Activated CD8-positive, alpha-beta T cell treated with anti-CD3 and anti-CD28 coated beads for 36 hours (primary cell): Measurements from ENCODE around the gene STK17A. TPM values are rescaled to one million over a fixed set of nuclear protein-coding genes. Genes with fewer than 3 reads are reported as not detected.
"Not testable (repeated sequence)": the region's sequence is repeated elsewhere in the genome, so short reads cannot be mapped to it uniquely, and the experiment has no call there.

Experiments used
- ATAC-seq: fragments of 200-7000 bp; cut with Tn5 transposase; one replicate; pipeline ENCODE4 v1.10.0; 2021; ENCODE audit warnings: mild to moderate bottlenecking, moderate library complexity
- CTCF ChIA-PET: fragments of 350-600 bp; sonication (Branson Sonifier 250); formaldehyde crosslinking; loops from one replicate; lab custom pipeline; 2021; ENCODE audit warnings: antibody characterized with exemption; lab: Charles Lee
- POLR2A ChIA-PET: fragments of 350-600 bp; sonication (Branson Sonifier 250); formaldehyde crosslinking; loops from one replicate; lab custom pipeline; 2021; ENCODE audit warnings: antibody characterized with exemption; lab: Charles Lee
- DNase-seq: peaks from one replicate; pipeline ENCODE4 v3.0.0-alpha.2; 2020
- H3K27ac Mint-ChIP-seq: one replicate; pipeline ENCODE4 v1.8.0; 2021; ENCODE audit warnings: mild to moderate bottlenecking, mixed read lengths
- H3K27me3 Mint-ChIP-seq: one replicate; pipeline ENCODE4 v1.8.0; 2021; ENCODE audit warnings: mixed read lengths
- H3K36me3 Mint-ChIP-seq: one replicate; pipeline ENCODE4 v1.8.0; 2021; ENCODE audit warnings: low read depth, mixed read lengths
- H3K4me1 Mint-ChIP-seq: one replicate; pipeline ENCODE4 v1.8.0; 2021; ENCODE audit warnings: low read depth, mixed read lengths
- H3K4me3 Mint-ChIP-seq: one replicate; pipeline ENCODE4 v1.8.0; 2021; ENCODE audit warnings: mild to moderate bottlenecking, moderate library complexity, mixed read lengths
- H3K9me3 Mint-ChIP-seq: one replicate; pipeline ENCODE4 v1.8.0; 2021; ENCODE audit warnings: mixed read lengths
- CTCF ChIP-seq: fragments of 200-600 bp; IDR thresholded peaks from one replicate; pipeline ENCODE4 v1.8.0; 2022; ENCODE audit warnings: antibody characterized with exemption, mild to moderate bottlenecking
- intact Hi-C: fragments of 100-400 bp; cut with micrococcal nuclease; formaldehyde crosslinking; loops from one replicate; pipeline ENCODE4 v1.10.0; 2022
- total RNA-seq, 2 experiments: library from RNA; stranded (reverse); gene quantifications; one replicate each; pipeline ENCODE4 v1.2.3, GENCODE V29; 2021

Gene STK17A
- total RNA-seq, 2 experiments from 2014 or later: 42.4 to 46.1 TPM

- ATAC-seq: peak; percentile 19
- TF ChIP-seq CTCF: no peak
- peak; percentile 77 for DNase-seq
- Mint-ChIP-seq H3K36me3 (peaks cover 8% of the 10 kb centered on the region), H3K27me3 (peaks cover 2% of the 10 kb centered on the region), H3K9me3 (no peaks in the 10 kb centered on the region), H3K4me1 (peaks cover 19% of the 10 kb centered on the region), H3K27ac (peak overlapping the region; percentile 93), H3K4me3 (peak overlapping the region; percentile 93)
- ChIA-PET CTCF (interaction anchor here (0.6 to 12.9 kb wide), 63 partner anchors 7 to 655 kb away, joined by 3 to 452 read pairs (median 9); partner anchors contain the start of genes BLVRA, COA1 and MRPS24), POLR2A (interaction anchor here (0.7 to 8.0 kb wide), 23 partner anchors 8 to 261 kb away, joined by 3 to 159 read pairs (median 5); partner anchors contain the start of gene COA1)
- intact Hi-C loops: loop anchor here (2.0 to 5.0 kb wide), 2 partner anchors 139 to 251 kb away; no protein-coding TSS in a partner anchor
Observed at GRCh38 chr7:43583424-43584194, 701 bp downstream of the STK17A start.

- TF ChIP-seq CTCF: no peak
- no peak for ATAC-seq
Observed at GRCh38 chr7:43584195-43584586, 1.3 kb downstream of the STK17A start.

DNA sequence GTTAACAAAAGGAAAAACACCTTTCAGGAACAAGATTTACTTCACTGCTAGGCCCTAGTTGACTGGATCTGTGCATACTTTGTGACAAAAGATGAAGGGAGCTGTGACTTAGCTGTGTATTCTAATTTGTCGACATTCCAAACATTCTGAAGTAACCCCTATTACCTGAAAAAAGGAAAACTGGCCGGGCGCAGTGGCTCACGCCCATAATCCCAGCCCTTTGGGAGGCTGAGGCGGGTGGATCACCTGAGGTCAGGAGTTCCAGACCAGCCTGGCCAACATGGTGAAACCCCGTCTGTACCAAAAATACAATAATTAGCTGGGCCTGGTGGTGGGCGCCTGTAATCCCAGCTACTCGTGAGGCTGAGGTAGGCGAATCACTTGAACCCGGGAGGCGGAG, 1.8 kb downstream of the STK17A start:
- ChIA-PET CTCF (interaction anchor here (0.9 to 12.9 kb wide), 11 partner anchors 10 to 253 kb away, joined by 3 to 452 read pairs (median 8); partner anchors contain the start of gene COA1), POLR2A (interaction anchor here (0.6 to 8.0 kb wide), 19 partner anchors 9 to 318 kb away, joined by 3 to 159 read pairs (median 4); no protein-coding TSS in a partner anchor)
- not testable (repeated sequence) for H3K9me3 Mint-ChIP-seq

More at GRCh38 chr7:43584195-43584586, 1.3 kb downstream of the STK17A start:
- H3K4me1 Mint-ChIP-seq: peaks cover 25% of the 10 kb centered on the region
- intact Hi-C loops: loop anchor here (5.0 kb wide), 1 partner anchor 138 kb away; no protein-coding TSS in a partner anchor
- POLR2A ChIA-PET: interaction anchor here (0.6 to 8.0 kb wide), 19 partner anchors 8 to 319 kb away, joined by 3 to 159 read pairs (median 5); no protein-coding TSS in a partner anchor
- H3K9me3 Mint-ChIP-seq: no peaks in the 10 kb centered on the region
- CTCF ChIA-PET: interaction anchor here (1.5 to 12.9 kb wide), 10 partner anchors 11 to 254 kb away, joined by 4 to 452 read pairs (median 94); no protein-coding TSS in a partner anchor
- peak overlapping the region; percentile 93 for H3K4me3 Mint-ChIP-seq
- peaks cover 2% of the 10 kb centered on the region for H3K27me3 Mint-ChIP-seq
- H3K27ac Mint-ChIP-seq: peak overlapping the region; percentile 93
- H3K36me3 Mint-ChIP-seq: peaks cover 8% of the 10 kb centered on the region
- peak; percentile 61 for DNase-seq

GRCh38 chr7:43585562-43585961, 2.7 kb downstream of the STK17A start:
- DNase-seq: no peak
- Mint-ChIP-seq H3K27ac (peak overlapping the region; percentile 93), H3K4me3 (peak overlapping the region; percentile 93), H3K27me3 (peaks cover 2% of the 10 kb centered on the region), H3K36me3 (peaks cover 9% of the 10 kb centered on the region), H3K4me1 (peaks cover 38% of the 10 kb centered on the region), H3K9me3 (no peaks in the 10 kb centered on the region)
- CTCF ChIA-PET: interaction anchor here (0.9 to 12.9 kb wide), 11 partner anchors 9 to 252 kb away, joined by 3 to 452 read pairs (median 8); partner anchors contain the start of gene COA1
- ATAC-seq: no peak
- TF ChIP-seq CTCF: no peak
- POLR2A ChIA-PET: interaction anchor here (0.9 to 8.0 kb wide), 11 partner anchors 9 to 263 kb away, joined by 3 to 159 read pairs (median 5); no protein-coding TSS in a partner anchor
- intact Hi-C loops: loop anchor here (5.0 kb wide), 1 partner anchor 37 kb away; no protein-coding TSS in a partner anchor

More for the DNA sequence above, 1.8 kb downstream of the STK17A start:
- Mint-ChIP-seq H3K4me1 (peaks cover 30% of the 10 kb centered on the region), H3K4me3 (peak overlapping the region; percentile 93), H3K27ac (peak overlapping the region; percentile 93)
- not testable (repeated sequence) for H3K36me3 Mint-ChIP-seq, H3K27me3 Mint-ChIP-seq, ATAC-seq
- intact Hi-C loops: loop anchor here (5.0 kb wide), 2 partner anchors 38 to 138 kb away; no protein-coding TSS in a partner anchor
- DNase-seq: peak; percentile 48
